Measurements from ENCODE around the gene CARMIL1.

DNA sequence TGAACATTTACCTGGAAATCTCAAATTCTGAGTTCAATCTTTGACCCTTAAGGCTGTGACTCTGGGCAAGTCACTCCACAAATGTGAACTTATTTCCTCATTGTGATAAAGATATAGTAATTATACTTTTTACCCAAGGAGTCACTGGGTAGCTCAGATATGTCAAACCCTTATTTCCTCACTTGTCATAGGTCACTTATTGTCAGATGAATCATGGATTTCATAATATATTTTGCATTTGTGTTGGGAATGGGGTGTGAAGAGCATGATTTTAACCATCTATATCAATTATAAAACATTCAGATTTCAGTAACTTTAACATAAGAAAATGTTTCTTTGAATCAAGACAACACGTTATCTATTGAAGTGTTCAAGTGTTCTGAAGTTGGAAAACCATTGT is 3.7 kb upstream of the CARMIL1 start:
- TF ChIP-seq, protein P1, sequence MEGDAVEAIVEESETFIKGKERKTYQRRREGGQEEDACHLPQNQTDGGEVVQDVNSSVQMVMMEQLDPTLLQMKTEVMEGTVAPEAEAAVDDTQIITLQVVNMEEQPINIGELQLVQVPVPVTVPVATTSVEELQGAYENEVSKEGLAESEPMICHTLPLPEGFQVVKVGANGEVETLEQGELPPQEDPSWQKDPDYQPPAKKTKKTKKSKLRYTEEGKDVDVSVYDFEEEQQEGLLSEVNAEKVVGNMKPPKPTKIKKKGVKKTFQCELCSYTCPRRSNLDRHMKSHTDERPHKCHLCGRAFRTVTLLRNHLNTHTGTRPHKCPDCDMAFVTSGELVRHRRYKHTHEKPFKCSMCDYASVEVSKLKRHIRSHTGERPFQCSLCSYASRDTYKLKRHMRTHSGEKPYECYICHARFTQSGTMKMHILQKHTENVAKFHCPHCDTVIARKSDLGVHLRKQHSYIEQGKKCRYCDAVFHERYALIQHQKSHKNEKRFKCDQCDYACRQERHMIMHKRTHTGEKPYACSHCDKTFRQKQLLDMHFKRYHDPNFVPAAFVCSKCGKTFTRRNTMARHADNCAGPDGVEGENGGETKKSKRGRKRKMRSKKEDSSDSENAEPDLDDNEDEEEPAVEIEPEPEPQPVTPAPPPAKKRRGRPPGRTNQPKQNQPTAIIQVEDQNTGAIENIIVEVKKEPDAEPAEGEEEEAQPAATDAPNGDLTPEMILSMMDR (IDR thresholded peaks at IDR 0.05), result no peak
- no peak for TF ChIP-seq POLR2A (IDR thresholded peaks at IDR 0.05)

Measured in heart left ventricle (tissue), 13 donors.